Activated naive CD8-positive, alpha-beta T cell treated with anti-CD3 and anti-CD28 coated beads, Interleukin-2, amount 50 U/mL, for 16 hours (primary cell): ENCODE results near the gene SOX13.

Experiments
- DNase-seq: peaks from one replicate; pipeline ENCODE4 v3.0.0-alpha.2; 2020; ENCODE audit warnings: low read depth, low spot score

The SOX13 gene

GRCh38 chr1:204062106-204062505, 10.8 kb upstream of the SOX13 start:
- DNase-seq, result no peak

DNA sequence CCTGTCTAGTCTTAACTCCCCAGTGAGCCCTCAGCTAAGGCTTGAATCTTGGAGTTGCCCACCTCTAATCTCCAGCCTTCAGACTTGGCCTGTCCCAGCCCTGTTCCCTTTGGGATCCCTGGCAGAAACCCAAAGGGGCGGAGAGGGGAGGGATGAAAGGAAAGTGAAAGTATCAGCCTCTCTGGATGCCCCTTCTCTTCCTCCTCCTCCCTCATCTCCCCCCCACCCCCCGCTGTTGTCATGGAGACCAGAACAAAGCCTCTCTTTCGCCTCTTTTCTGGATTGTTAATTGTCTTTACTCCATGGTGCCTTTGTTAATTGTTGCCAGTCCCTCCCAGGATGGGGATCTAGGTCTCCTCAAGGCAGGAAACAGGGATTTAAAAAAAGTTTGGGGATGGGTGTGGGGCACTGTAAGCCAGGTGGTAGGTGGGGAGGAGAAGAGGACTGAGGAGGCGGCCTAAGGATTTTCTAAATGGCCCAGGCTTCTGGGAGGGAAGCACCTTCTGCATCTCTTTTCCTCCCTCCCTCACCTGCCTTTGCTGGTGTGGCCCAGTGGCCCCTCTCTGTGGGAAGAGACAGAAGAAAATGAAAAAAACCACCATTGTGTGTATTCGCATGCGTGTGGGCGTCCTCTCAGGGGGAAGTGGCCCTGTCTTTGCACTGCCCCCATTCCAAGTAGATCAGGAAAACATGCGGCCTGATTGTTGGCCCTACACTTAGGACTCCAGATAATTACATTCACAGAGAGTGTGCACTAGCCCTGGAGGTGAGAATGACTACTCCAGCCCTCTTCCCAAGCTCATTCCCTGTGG, 7.5 kb upstream of the SOX13 start:
- no peak for DNase-seq

DNA sequence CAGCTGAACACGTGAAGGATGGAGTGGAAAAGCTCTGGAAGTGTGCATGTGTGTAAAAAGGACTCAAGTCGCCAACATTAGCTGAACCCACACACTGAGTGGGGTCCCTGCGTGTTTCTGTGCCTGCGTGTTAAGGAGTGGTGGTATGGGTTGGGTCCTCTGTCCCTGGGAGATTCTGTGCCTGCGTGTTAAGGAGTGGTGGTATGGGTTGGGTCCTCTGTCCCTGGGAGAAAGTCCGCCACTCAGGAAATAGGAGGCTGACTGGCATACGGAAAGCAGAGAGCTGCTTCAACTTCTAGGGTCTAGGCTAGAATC, 7.0 kb upstream of the SOX13 start:
- no peak for DNase-seq

- DNase-seq, result no peak
Measured at GRCh38 chr1:204067935-204068334, 5.0 kb upstream of the SOX13 start.

GRCh38 chr1:204069887-204070286, 3.0 kb upstream of the SOX13 start:
- DNase-seq, result no peak

DNA sequence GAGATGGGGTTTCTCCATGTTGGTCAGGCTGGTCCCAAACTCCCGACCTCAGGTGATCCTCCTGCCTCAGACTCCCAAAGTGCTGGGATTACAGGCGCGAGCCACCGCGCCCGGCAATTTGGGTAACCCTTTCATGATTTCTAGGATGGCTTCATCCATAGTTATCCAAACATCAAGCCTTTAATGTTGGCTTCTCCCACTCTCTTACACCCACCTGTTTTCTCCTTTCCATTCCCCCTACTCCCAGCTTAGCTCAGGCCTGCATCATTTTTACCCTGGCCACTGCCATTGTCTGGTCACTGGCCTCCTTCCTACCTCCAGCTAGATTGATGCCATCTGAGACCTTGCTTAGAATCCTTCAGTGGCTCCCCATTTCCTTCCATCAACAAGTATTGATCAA, 2.0 kb upstream of the SOX13 start:
- no peak for DNase-seq

DNA sequence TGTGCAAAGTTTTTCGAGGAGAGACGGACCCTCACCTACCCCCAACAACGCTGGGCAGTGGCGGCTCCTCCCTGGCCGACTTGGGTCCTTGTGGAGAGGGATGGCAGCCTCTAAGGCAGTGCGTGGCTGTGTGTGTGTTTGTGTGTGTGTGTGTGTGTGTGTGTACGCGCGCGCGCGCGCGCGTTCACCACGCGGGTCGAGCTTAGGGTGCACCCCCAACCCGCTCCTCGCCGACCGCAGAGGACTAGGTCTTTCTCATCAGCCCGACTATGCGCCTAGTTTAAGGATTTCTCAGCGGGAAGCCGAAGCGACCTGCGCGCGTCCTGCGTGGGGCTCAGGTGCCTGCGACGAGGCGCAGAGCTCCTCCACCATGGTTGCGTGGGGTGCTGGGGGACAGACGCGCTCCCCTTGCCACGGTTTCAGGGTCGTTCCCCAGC, 940 bp downstream of the SOX13 start:
- DNase-seq, result no peak

GRCh38 chr1:204074274-204075138, 1.6 kb downstream of the SOX13 start:
- DNase-seq, result no peak

GRCh38 chr1:204075139-204075521, 2.2 kb downstream of the SOX13 start:
- no peak for DNase-seq

DNA sequence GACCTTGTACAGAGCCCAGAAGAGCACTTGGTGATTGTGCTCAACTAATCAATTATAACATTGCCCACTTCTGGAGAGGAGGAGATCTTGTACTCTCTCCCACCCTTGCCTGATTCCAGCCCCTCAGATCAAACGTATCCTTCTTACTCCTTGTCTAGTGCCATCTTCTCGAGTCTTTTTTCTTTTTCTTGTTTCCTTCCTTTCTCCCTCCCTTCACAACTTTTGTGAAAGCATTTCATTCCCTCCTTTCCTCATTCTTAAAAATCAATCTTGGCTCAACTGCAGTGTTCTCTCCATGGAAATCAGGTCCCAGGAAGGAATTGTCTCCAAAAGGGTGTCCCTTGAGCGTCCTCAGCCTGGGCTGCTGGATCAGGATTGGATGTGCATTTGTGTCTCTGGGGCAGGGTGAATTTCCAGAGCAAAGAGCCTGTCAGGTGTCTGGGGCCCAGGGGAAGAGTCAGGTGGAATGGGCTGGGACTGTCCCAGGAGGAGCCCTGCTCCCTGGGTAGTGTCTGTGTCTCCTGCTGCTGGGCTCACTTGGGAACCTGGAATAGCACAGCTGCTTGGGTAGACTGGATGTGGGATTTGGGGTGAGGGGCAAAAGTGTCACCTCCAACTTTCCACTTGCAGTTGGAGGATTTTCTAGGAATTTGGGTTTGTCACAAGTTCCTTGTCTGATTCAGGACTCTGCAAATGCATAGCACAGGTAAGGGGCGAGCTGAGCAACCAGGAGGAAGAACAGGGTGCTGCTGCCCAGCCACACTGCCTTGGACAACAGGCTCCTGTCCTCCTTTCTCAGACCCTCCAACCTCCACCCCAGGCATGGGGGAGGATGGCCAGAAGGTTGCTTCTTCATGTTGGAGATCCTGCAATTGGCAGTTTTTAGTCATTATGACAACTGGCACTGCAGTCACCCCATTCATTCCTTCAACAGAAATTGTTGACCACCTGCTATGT, 3.3 kb downstream of the SOX13 start:
- no peak for DNase-seq

DNA sequence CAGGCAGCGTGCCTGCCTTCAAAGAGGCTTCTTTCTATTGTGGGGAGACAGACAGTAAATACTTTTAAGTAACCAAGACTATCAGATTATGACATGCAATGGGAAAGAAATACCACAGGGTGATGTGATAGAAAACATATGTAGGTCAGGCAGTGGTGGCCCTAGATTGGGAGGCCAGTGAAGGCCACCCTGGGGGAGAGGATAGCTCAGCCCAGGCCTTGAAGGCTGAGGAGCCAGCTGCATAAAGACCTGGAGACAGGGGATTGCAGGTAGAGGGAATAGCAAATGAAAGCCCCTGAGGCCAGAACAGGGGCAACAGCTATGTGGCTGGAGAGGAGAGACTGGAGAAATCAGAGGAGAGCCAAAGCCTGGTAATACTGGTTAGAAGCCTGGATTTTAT, 4.0 kb downstream of the SOX13 start:
- DNase-seq, result no peak

DNA sequence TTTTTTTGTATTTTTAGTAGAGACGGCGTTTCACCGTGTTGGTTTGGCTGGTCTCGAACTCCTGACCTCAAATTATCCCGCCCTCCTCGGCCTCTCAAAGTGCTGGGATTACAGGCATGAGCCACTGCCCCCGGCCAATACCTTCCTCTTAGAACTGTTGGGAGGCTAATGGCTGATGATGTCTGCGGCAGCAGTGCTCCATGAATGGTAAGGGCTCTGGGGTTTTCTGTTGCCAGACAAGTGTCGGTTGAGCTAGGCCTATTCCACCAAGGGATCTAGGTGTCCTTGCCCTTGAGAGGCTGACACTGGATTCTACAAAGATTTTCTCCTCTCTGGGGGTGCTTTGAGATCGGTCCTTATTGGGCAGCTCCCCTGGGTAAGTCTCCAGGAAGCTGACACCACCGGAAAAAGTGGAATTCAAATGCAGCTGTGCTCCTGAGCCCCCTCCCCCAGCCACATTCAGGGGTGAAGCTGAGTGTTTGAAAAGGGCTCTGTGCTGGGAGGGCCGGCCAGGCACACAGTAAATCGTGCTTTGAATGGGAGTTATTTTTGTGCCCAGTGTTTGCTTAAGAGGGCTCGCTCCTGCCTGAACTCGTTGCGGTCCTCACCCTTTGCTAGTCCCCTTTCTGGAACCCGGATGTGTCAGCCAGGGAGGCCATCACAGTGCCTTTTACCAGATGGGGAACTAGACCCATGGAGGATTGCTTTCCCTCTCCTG, 5.2 kb downstream of the SOX13 start:
- no peak for DNase-seq

- no peak for DNase-seq
Measured at GRCh38 chr1:204079608-204079999, 6.7 kb downstream of the SOX13 start.

DNA sequence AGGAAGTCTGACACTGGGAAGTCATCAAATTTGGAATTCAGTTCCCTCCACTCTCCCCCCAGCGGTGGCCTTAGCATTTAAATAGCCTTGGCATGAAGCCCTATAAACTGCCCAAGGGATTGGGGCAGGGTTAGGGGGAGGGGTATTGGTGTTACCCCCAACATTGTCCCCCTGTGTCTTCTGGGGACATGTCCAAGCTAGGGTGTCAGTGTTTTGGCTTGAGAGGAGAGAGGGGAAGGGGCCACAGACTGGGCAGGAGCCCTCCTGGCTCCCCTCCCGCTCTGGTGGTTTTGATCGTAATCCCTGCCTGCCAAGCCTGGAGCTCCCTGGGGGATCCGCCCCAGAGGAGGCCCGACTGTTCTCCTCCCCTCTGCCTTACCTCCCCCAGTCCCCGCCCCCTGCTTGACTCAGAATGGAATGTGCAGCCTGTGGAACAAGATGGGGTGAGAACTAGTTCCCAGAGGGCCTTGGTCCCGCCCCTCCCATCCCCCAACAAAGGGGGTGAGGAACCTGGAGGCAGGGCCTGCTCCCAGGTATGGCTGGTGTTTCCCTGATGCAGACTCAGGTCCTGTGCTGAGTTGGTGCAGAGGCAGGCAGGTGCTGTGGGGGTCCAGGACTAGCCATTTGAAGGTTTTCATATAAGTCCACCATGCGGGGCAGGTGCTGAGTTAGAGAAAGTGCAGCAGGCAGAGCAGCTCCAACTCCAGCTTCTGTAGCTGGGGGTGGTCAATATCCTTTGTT, 7.4 kb downstream of the SOX13 start:
- DNase-seq, result no peak

DNA sequence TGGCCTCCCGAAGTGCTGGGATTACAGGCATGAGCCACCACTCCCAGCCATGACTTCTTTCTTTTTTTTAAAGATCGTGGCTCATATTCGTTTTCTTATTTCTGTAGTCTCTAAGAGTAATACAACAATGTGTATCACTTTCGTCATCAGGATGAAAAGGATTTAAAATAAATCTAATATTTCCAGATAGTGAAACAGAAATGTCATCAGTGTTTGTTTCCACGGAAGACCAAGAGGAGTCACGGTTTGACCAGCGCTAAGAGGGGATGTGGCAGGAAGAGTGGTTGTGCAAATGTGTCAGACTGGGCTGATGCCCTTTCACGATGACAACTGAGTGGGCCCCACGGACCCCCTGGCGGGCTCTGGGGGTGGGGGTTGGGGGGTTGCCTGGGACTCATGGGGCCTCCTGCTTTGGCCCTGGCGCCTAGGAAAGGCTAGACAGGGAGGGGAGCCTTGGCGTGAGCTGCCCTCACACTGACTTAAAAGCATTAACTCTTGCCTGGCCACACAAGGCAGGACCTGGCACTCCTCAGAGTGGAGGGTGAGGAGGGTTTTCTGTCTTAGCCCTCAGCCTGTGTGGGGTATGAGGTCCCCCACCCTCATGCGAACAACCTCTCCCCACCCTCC, 8.4 kb downstream of the SOX13 start:
- no peak for DNase-seq

- no peak for DNase-seq
Measured at GRCh38 chr1:204081791-204082513, 9.0 kb downstream of the SOX13 start.

DNA sequence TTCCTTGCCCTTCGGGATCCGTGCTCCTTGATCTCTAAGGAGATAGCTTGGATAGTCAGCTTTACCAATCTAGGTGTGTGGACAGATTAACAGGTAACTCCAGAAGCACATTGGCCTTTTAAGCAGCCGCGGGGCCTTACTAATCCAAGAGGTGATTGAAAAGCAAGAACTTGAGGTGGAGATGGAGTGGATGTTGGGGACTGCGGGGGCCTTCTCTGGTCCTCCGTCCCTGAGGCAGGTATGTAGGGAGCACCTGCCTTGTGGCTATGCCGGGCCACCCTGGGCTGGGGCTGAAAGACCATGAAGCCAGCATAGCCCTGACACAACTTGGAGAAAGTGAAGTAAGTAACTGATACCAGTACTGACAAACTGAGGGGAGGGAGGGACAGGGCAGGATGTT, 10.6 kb downstream of the SOX13 start:
- no peak for DNase-seq

DNA sequence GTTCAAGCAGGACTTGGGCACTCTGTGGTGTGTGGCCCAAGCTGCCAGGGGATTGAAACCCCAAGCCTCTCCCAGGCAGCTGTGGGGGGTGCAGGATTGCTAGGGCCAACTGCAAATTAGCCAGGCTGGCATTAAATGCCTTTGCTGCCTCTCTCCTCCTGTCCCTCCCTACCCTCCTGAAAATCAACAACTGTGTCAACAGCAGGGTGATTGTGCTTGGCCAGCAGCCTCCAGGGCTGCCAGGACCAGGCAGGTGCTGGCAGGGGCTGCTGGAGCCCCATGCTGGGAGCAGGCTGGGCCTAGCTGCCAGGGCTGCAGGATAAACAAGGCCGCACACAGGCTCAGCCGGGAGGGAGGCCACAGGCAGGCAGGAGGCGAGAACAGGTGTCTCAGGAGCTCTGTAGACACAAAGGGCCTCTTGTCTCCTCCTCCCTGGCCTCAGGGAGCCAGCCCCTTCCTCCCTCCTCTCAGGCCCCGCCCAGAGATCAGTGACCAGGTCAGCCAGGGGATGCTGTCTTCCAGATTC, 11.4 kb downstream of the SOX13 start:
- no peak for DNase-seq

- no peak for DNase-seq
Measured at GRCh38 chr1:204085876-204086275, 13.0 kb downstream of the SOX13 start.
